CMK (cell line): ENCODE data around the gene PIEZO1.

Source experiments
- DNase-seq: peaks from one replicate; pipeline ENCODE4 v3.0.0-alpha.2; 2010; ENCODE audit warnings: low read depth

Gene PIEZO1

DNA sequence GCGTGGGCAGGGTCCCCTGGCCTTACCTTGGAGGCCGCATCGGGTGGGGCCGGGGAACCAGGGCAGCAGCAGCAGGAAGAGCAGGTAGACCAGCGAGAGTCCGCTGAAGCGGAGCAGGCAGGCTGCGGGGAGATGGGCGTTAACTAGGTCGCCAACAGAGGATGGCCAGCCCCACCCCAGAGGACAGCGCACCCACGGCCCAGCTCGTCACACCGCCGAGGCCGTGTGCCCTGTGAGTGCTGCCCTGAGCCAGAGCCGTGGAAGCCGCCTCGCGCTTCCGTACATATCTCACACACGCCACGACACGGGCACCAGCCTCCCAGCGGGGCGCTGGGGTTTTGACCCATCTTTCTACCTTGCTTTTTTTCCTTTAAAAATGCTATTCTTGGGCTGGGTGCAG, 35.7 kb downstream of the PIEZO1 start:
- DNase-seq, result no peak

GRCh38 chr16:88748364-88748763, 36.7 kb downstream of the PIEZO1 start:
- DNase-seq, result no peak

GRCh38 chr16:88747588-88748301, 37.3 kb downstream of the PIEZO1 start:
- peak; percentile 64 for DNase-seq

DNA sequence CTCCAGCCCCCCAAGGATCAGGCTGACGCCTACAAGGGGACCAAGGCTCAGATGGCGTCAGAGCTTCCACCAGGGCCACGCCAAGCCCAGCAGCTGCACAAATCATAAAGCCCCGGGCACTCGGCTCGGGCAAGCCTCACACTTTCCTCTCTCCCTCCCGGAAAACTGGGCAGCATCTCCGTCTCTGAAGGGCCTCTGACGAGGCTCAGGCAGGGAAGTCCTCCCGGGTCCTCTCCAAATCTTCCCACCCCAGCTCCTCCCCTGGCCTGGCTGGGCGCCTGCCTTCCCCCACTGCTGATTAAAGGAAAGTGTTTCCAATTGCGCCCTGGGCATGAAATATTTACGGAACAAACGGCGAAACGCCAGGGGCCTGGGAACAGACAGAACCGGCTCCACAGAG, 38.5 kb downstream of the PIEZO1 start:
- DNase-seq, result no peak

GRCh38 chr16:88744577-88745521, 40.2 kb downstream of the PIEZO1 start:
- no peak for DNase-seq

DNA sequence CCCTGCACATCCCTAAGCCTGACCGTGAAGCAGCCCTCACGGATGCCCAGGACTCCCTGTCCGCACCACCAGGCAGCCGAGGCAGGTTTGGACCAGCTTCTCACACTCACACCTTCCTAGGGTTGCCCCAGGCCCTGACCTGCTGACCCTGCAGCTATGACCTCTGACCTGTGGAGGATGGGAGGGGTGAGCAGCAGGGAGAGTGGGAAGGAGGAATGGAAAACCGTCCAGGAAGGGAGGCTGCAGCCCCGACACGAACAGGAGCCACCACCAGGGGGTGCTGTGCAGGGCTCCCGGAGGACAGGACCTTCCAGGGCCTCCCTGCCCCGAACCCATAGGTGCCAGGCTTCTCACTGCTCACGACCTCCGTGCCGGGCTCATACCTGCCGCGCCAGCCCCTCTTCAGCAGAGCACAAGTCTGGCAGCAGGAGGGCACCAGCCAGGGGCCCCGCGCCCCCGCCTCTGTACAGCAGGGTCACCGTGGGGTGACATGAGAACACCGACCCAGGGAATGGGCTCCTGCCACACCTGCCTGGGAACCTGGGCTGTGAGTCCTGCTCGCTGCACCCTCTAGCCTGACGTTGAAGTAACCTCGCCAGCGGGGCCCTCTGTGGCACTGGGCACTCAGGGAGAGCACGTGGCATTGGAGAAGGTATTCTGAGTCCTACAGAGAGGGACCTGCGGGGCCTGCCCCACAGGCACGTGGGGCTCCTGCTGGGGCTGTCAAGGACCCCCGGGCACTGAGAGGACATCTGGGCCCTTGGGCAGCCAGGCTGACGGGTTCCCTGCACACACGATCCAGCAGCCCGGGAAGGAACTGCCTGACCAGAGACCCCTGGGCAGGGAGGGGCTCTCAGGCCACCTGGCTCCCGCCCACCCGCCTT, 41.1 kb downstream of the PIEZO1 start:
- no peak for DNase-seq

DNA sequence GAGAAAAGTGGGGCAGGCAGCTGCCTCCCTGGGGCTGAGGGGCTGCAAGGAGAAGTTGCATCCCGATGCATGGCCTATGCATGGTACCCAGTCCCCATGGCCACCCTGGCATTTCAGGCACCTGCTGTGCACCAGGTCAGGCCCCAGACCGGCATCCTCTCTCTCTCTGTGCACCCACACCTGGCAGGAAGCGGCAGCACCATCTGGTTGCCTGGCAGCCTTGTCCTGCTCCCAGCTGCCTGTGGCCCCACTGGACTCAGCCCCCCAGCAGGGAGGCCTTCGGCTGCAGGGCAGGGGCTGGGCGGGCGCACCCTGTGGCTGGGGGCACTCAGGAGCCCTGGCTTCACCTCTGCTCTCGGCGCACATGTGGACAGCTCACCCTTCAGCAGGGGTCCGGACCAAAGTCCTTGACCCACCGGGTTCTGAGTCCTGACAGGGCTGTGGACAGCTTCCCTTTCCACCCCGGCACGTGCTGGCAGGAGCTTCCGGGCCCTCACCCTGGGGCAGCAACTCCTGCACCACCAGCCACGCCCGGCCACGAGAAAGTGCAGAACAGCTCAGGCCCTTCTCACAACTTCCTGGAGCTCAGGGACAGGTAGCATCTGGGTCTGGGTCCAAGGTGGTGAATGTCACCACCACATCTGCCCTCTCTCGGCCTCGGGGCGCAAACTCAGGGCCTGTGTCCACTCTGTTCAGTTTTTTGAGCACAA, 42.0 kb downstream of the PIEZO1 start:
- DNase-seq, result no peak

- no peak for DNase-seq
These were observed 43.7 kb downstream of the PIEZO1 start for GRCh38 chr16:88741368-88741767.

DNA sequence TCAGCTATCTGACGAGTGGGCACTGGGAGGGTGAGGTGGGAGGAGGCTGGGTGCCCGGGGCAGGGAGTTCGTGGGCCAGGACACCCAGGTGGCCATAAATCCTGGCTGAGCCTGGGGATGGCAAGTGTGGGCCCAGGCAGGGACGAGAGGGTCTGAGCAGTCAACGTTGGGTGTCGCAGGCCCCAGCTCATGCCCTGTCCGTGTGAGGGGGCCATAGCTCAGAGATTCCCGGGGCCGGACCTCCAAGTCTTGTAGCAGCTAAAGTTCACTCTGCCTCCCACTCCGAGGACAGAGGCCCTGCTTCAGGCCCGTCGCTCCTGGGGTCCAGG, 44.3 kb downstream of the PIEZO1 start:
- no peak for DNase-seq

GRCh38 chr16:88739977-88740726, 44.9 kb downstream of the PIEZO1 start:
- no peak for DNase-seq

GRCh38 chr16:88739139-88739976, 45.7 kb downstream of the PIEZO1 start:
- no peak for DNase-seq

DNA sequence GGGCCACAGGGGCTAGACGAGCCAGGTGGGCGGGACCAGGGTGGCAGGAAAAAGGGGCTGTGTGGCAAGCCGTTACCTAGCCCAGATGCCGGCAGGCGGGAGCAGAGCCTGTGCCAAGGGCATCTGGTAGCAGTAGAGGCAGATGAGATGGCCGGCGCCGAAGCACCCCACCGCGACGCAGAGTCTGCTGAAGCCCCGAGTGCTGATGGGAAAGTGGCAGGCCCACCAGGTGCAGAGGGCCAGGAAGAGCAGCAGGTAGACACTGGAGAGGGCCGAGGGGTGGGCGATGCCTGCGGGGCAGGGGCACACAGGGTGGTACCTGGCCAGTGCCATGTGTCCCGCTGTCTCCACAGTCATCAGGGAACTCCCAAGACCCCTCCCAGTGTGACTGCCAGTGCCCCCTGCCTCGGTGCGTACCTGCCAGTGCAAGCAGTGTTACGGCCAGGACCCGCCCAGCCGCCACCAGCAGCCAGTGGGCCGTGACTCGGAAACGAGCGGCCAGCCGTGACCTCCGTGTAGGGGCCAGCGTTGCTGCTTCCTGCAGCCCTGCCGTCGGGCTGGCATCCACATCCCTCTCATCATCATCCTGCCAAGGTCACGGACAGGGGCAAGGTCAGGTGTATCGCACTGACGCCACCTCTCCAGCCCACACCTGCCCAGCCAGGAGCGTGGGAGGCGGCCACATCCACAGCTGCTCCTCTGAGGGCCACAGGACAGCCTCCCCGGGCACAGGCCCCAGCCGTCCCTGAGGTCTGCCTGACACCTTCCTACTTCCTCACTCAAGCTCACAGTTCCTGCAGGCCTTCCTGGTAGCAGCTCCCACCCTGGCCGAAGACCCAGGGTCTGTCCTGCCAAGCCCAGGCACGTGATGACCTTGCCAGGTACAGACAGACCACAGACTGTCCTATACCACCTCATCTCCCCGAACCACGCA, 46.6 kb downstream of the PIEZO1 start:
- DNase-seq, result no peak

- peak; percentile 78 for DNase-seq
These were observed 47.5 kb downstream of the PIEZO1 start for GRCh38 chr16:88737298-88738150.

- DNase-seq, result no peak
These were observed 48.5 kb downstream of the PIEZO1 start for GRCh38 chr16:88736496-88736895.

- no peak for DNase-seq
These were observed 48.9 kb downstream of the PIEZO1 start for GRCh38 chr16:88736088-88736487.

- DNase-seq, result no peak
These were observed 49.4 kb downstream of the PIEZO1 start for GRCh38 chr16:88735616-88736015.

GRCh38 chr16:88735121-88735520, 49.9 kb downstream of the PIEZO1 start:
- no peak for DNase-seq

DNA sequence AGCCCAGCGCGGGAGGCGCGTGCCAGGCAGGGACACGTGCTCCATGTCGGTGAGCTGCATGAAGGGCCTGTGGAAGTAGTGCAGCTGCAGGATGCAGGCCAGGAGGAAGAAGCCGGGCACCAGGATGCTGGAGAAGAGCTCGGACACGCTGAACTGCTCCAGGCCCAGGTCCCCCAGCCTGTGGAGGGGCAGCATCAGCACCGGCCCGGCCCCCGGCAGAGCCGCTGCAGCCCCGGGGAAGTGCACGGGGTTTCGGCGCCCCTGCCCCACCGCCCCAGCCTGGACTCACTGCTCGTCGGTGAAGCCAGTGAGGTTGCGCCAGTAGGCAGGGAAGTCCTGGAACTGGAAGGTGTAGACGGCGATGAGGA, 50.7 kb downstream of the PIEZO1 start:
- no peak for DNase-seq
